ENCODE data around the gene BLVRA.
"Not testable (repeated sequence)": the region's sequence is repeated elsewhere in the genome, so short reads cannot be mapped to it uniquely, and the experiment has no call there.

The BLVRA gene

GRCh38 chr7:43758029-43758821 is at the start of gene BLVRA:
TSS of gene BLVRA (plus strand) at chr7:43758680. CDS start at chr7:43771159, 12,479 bp downstream.
- in situ Hi-C loops (cut with MboI; ENCODE audit: low sequenced_read_pairs), result no loop called here

GRCh38 chr7:43711503-43711902 is 47.0 kb upstream of the BLVRA start:
- in situ Hi-C loops (cut with MboI; ENCODE audit: low sequenced_read_pairs), result loop anchor here (10.0 kb wide), 1 partner anchor 137 kb away; no protein-coding TSS in a partner anchor

- in situ Hi-C loops (cut with MboI; ENCODE audit: low sequenced_read_pairs), result loop anchor here (10.0 kb wide), 1 partner anchor 141 kb away; no protein-coding TSS in a partner anchor
Observed at GRCh38 chr7:43715966-43716365, 42.5 kb upstream of the BLVRA start.

GRCh38 chr7:43716598-43716997 is 41.9 kb upstream of the BLVRA start:
- in situ Hi-C loops (cut with MboI; ENCODE audit: low sequenced_read_pairs), result loop anchor here (10.0 kb wide), 1 partner anchor 142 kb away; no protein-coding TSS in a partner anchor

- in situ Hi-C loops (cut with MboI; ENCODE audit: low sequenced_read_pairs), result no loop called here
Observed at GRCh38 chr7:43721193-43721806, 37.2 kb upstream of the BLVRA start.

GRCh38 chr7:43723007-43723341 is 35.5 kb upstream of the BLVRA start:
- in situ Hi-C loops (cut with MboI; ENCODE audit: low sequenced_read_pairs), result no loop called here

GRCh38 chr7:43725251-43725650 is 33.2 kb upstream of the BLVRA start:
- in situ Hi-C loops (cut with MboI; ENCODE audit: low sequenced_read_pairs), result no loop called here

- in situ Hi-C loops (cut with MboI; ENCODE audit: low sequenced_read_pairs), result no loop called here
Observed at GRCh38 chr7:43726466-43726865, 32.0 kb upstream of the BLVRA start.

GRCh38 chr7:43727003-43727402 is 31.5 kb upstream of the BLVRA start:
- in situ Hi-C loops (cut with MboI; ENCODE audit: low sequenced_read_pairs), result no loop called here

GRCh38 chr7:43727494-43727893 is 31.0 kb upstream of the BLVRA start:
- in situ Hi-C loops (cut with MboI; ENCODE audit: low sequenced_read_pairs), result no loop called here

GRCh38 chr7:43729214-43729923 is 29.1 kb upstream of the BLVRA start, which contains the start of gene COA1:
TSS of gene COA1 (minus strand) at chr7:43729523. CDS start at chr7:43648614, 80,909 bp downstream.
- in situ Hi-C loops (cut with MboI; ENCODE audit: low sequenced_read_pairs), result no loop called here

- in situ Hi-C loops (cut with MboI; ENCODE audit: low sequenced_read_pairs), result no loop called here
Observed at GRCh38 chr7:43729924-43730248, 28.6 kb upstream of the BLVRA start.

GRCh38 chr7:43731494-43731893 is 27.0 kb upstream of the BLVRA start:
- in situ Hi-C loops (cut with MboI; ENCODE audit: low sequenced_read_pairs), result not testable (repeated sequence)

- in situ Hi-C loops (cut with MboI; ENCODE audit: low sequenced_read_pairs), result not testable (repeated sequence)
Observed at GRCh38 chr7:43734575-43735332, 23.7 kb upstream of the BLVRA start.

GRCh38 chr7:43735403-43735801 is 23.1 kb upstream of the BLVRA start:
- in situ Hi-C loops (cut with MboI; ENCODE audit: low sequenced_read_pairs), result no loop called here

- in situ Hi-C loops (cut with MboI; ENCODE audit: low sequenced_read_pairs), result no loop called here
Observed at GRCh38 chr7:43735802-43736603, 22.5 kb upstream of the BLVRA start.

GRCh38 chr7:43737467-43738127 is 20.9 kb upstream of the BLVRA start:
- in situ Hi-C loops (cut with MboI; ENCODE audit: low sequenced_read_pairs), result no loop called here

GRCh38 chr7:43742692-43743091 is 15.8 kb upstream of the BLVRA start:
- in situ Hi-C loops (cut with MboI; ENCODE audit: low sequenced_read_pairs), result no loop called here

- in situ Hi-C loops (cut with MboI; ENCODE audit: low sequenced_read_pairs), result no loop called here
Observed at GRCh38 chr7:43747328-43748105, 11.0 kb upstream of the BLVRA start.

Data from HL-60/S4 (cell line).